Fibroblast of lung (primary cell): ENCODE measurements around the gene DPY30. TPM values are rescaled to one million over a fixed set of nuclear protein-coding genes. Genes with fewer than 3 reads are reported as not detected.
A peak's percentile ranks its signal among the peaks of the same experiment; 100 is the strongest.

ENCODE experiments used
- DNase-seq, 2 donors: peaks; one replicate each; pipeline versions ENCODE4 v3.0.0 to v3.0.0-alpha.2; 2010; ENCODE audit warnings: low read depth in 2 of 2
- H2AFZ ChIP-seq: 2 replicates; pipeline ENCODE4 v1.5.1; 2012; ENCODE audit warnings: low read length, control low read depth, inconsistent platforms
- H3K27ac ChIP-seq: 2 replicates; pipeline ENCODE4 v1.5.1; 2011; ENCODE audit warnings: low read length, control low read depth; ENCODE audit not compliant: insufficient read depth
- H3K27me3 ChIP-seq: 2 replicates; pipeline ENCODE4 v1.5.1; 2011; ENCODE audit warnings: mild to moderate bottlenecking, low read length; ENCODE audit not compliant: control insufficient read depth, insufficient read depth
- H3K36me3 ChIP-seq: 2 replicates; pipeline ENCODE4 v1.5.1; 2011; ENCODE audit warnings: low read length; ENCODE audit not compliant: control insufficient read depth, insufficient read depth
- H3K4me1 ChIP-seq: 2 replicates; pipeline ENCODE4 v1.5.1; 2011; ENCODE audit warnings: low read length; ENCODE audit not compliant: control insufficient read depth, insufficient read depth; ENCODE audit errors: extremely low read depth
- H3K4me2 ChIP-seq: 2 replicates; pipeline ENCODE4 v1.5.1; 2011; ENCODE audit warnings: low read length, control low read depth; ENCODE audit not compliant: insufficient read depth; ENCODE audit errors: extremely low read depth
- H3K4me3 ChIP-seq, 4 experiments: fragments of 200-600 bp in 1 of 4; sonication (generic) in 1 of 4; replicated peaks in 1 of 4; 2 replicates each; pipeline ENCODE4 v1.5.1; 2011 to 2016; ENCODE audit warnings: low read length in 4 of 4, low read depth in 3 of 4, mild to moderate bottlenecking in 3 of 4, control low read depth in 2 of 4, inconsistent platforms in 1 of 4, mixed read lengths in 1 of 4; ENCODE audit not compliant: insufficient read depth in 1 of 4; ENCODE audit errors: control extremely low read depth in 1 of 4
- H3K79me2 ChIP-seq: 2 replicates; pipeline ENCODE4 v1.5.1; 2012; ENCODE audit warnings: mild to moderate bottlenecking, low read length, inconsistent platforms; ENCODE audit not compliant: control insufficient read depth, insufficient read depth
- H3K9ac ChIP-seq: 2 replicates; pipeline ENCODE4 v1.5.1; 2011; ENCODE audit warnings: mild to moderate bottlenecking, low read length, control low read depth; ENCODE audit not compliant: insufficient read depth
- H3K9me3 ChIP-seq: 2 replicates; pipeline ENCODE4 v1.5.1; 2012; ENCODE audit warnings: low read depth, low read length; ENCODE audit not compliant: control insufficient read depth, insufficient read depth
- H4K20me1 ChIP-seq: 2 replicates; pipeline ENCODE4 v1.5.1; 2011; ENCODE audit warnings: low read length; ENCODE audit not compliant: control insufficient read depth, insufficient read depth; ENCODE audit errors: extremely low read depth
- EZH2 ChIP-seq: IDR thresholded peaks from 2 replicates; pipeline ENCODE4 v1.5.1; 2012; ENCODE audit warnings: low read length, control low read depth, mild to moderate bottlenecking; ENCODE audit errors: missing control alignments
- polyA plus RNA-seq, 2 donors: library from polyadenylated mRNA; depleted of rRNA in 1 of 2; stranded (reverse) in 1 of 2; unstranded in 1 of 2; fragments of >200 nt; gene quantifications; 2 replicates each; pipeline ENCODE4 v1.2.1, GENCODE V29; 2011 to 2012; ENCODE audit warnings: missing spikeins in 1 of 2
- total RNA-seq: library from RNA; depleted of rRNA; stranded (reverse); fragments of >200 nt; gene quantifications from 2 replicates; pipeline ENCODE4 v1.2.1, GENCODE V29; 2014
- TF ChIP-seq, protein P1 (sequence below), 2 donors: IDR thresholded peaks in 1 of 2; conservative IDR thresholded peaks in 1 of 2; 1 replicate in 1 of 2; 2 replicates in 1 of 2; pipeline ENCODE4 v1.5.1; 2011 to 2012; ENCODE audit warnings: low read length in 2 of 2, control low read depth in 1 of 2, inconsistent platforms in 1 of 2, low read depth in 1 of 2, mild to moderate bottlenecking in 1 of 2

Gene DPY30
- total and polyA plus RNA-seq, 2 donors (not counting 1 experiment from before 2014, with no cell fraction given), result 50.5 to 126 TPM

DNA sequence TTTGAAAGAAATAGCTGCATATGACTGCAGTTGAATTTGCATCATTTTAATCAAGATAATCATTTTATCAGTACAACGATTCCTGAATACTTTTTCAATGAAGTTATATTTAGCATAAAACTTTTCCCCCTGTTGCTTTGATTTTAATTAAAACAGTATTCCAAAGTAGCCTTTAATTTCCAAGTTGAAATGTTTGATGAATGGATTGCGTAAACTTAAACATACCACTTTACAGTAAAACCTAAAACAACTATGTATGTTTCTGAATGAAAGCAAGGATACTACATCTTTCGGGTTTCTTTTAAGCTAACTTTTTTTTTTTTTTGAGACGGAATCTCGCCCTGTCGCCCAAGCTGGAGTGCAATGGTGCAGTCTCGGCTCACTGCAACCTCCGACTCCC lies 25.1 kb upstream of the DPY30 start:
- TF ChIP-seq EZH2, result no peak
- TF ChIP-seq, protein P1, sequence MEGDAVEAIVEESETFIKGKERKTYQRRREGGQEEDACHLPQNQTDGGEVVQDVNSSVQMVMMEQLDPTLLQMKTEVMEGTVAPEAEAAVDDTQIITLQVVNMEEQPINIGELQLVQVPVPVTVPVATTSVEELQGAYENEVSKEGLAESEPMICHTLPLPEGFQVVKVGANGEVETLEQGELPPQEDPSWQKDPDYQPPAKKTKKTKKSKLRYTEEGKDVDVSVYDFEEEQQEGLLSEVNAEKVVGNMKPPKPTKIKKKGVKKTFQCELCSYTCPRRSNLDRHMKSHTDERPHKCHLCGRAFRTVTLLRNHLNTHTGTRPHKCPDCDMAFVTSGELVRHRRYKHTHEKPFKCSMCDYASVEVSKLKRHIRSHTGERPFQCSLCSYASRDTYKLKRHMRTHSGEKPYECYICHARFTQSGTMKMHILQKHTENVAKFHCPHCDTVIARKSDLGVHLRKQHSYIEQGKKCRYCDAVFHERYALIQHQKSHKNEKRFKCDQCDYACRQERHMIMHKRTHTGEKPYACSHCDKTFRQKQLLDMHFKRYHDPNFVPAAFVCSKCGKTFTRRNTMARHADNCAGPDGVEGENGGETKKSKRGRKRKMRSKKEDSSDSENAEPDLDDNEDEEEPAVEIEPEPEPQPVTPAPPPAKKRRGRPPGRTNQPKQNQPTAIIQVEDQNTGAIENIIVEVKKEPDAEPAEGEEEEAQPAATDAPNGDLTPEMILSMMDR (conservative IDR thresholded peaks at IDR 0.05 in 1 of 2, IDR thresholded peaks at IDR 0.05 in 1 of 2; ENCODE audit: low read depth in 1 of 2, low read length in 2 of 2), result no peak
- DNase-seq, result no peak

DNA sequence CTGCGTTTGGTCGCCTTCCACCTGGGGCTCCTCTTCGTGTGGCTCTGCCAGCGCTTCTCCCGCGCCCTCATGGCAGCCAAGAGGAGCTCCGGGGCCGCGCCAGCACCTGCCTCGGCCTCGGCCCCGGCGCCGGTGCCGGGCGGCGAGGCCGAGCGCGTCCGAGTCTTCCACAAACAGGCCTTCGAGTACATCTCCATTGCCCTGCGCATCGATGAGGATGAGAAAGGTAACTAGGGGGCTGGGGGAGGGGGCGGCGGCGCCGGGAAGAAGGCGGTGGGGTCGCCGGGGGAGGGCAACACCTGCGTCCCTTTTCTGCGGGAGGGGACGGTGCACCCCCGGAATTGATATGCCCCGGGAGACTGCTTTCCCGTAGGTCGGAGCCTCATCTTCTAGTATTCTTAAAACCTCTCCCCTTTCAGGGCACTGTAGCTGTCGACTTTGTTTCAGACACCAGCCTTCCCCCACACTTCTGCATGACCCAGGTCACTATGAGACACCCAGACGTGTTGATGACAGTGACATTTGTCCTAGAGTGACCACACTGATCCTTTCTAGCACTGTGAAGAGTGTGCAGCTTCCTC lies 24.5 kb upstream of the DPY30 start:
- Histone ChIP-seq H4K20me1 (no peaks in the 10 kb centered on the region), H3K27me3 (no peaks in the 10 kb centered on the region), H3K79me2 (peaks cover 1% of the 10 kb centered on the region), H2AFZ (peak overlapping the region; percentile 74), H3K36me3 (no peaks in the 10 kb centered on the region), H3K4me1 (no peaks in the 10 kb centered on the region), H3K9ac (peak overlapping the region; percentile 66), H3K9me3 (no peaks in the 10 kb centered on the region), H3K27ac (no peak overlapping the region), H3K4me2 (peak overlapping the region; percentile 97), H3K4me3 (peak overlapping the region; percentile 66 to 82 (median 78))
- TF ChIP-seq, protein P1 (conservative IDR thresholded peaks at IDR 0.05 in 1 of 2, IDR thresholded peaks at IDR 0.05 in 1 of 2; ENCODE audit: low read depth in 1 of 2, low read length in 2 of 2), result no peak
- no peak for TF ChIP-seq EZH2
- DNase-seq, result peak in 1 of 2 donors; percentile 7

More for the DNA sequence above, 25.1 kb upstream of the DPY30 start:
- H3K9ac ChIP-seq, result no peak overlapping the region
- H3K9me3 ChIP-seq, result no peaks in the 10 kb centered on the region
- no peaks in the 10 kb centered on the region for H4K20me1 ChIP-seq
- H3K4me3 ChIP-seq, result peak overlapping the region; percentile 66 to 82 (median 78)
- H3K4me1 ChIP-seq, result no peaks in the 10 kb centered on the region
- peak overlapping the region; percentile 97 for H3K4me2 ChIP-seq
- peaks cover 1% of the 10 kb centered on the region for H3K79me2 ChIP-seq
- no peaks in the 10 kb centered on the region for H3K36me3 ChIP-seq
- no peaks in the 10 kb centered on the region for H3K27me3 ChIP-seq
- no peak overlapping the region for H3K27ac ChIP-seq
- no peak overlapping the region for H2AFZ ChIP-seq

DNA sequence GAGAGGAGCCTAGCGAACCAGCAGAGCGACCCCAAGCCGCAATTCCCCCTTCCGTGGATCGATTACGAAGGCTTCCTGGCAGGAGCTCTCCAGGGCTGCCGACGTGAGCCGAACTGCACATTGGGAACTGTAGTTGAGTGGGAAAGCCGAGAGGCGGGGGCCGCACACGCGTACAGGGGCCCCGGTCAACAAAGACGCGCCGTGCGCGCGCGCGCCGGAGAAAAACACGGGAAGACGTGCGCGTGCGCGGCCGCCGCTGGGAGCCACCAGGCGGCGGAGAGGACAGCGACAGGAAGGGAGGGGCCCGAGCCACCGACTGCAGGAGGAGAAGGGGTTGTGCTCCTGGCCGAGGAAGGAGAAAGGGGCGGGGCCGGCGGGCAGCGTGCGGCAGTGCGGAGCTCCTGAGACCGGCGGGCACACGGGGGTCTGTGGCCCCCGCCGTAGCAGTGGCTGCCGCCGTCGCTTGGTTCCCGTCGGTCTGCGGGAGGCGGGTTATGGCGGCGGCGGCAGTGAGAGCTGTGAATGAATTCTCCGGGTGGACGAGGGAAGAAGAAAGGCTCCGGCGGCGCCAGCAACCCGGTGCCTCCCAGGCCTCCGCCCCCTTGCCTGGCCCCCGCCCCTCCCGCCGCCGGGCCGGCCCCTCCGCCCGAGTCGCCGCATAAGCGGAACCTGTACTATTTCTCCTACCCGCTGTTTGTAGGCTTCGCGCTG lies 23.9 kb upstream of the DPY30 start, which contains the start of gene SPAST:
TSS of gene SPAST (plus strand) at position 247 of the 711 bp plus-strand sequence. CDS start at position 523, 276 bp downstream.
- H3K9me3 ChIP-seq, result no peaks in the 10 kb centered on the region
- H3K4me3 ChIP-seq, result peak within 1 kb of the TSS; percentile 66 to 82 (median 80)
- TF ChIP-seq, protein P1 (conservative IDR thresholded peaks at IDR 0.05 in 1 of 2, IDR thresholded peaks at IDR 0.05 in 1 of 2; ENCODE audit: low read depth in 1 of 2, low read length in 2 of 2), result peak; percentile 20 to 31
- no peak for TF ChIP-seq EZH2
- peak within 1 kb of the TSS; percentile 66 for H3K9ac ChIP-seq
- no peaks in the 10 kb centered on the region for H4K20me1 ChIP-seq
- peaks cover 1% of the 10 kb centered on the region for H3K79me2 ChIP-seq
- peak; percentile 96 for DNase-seq
- no peaks in the 10 kb centered on the region for H3K27me3 ChIP-seq
- H3K4me2 ChIP-seq, result peak within 1 kb of the TSS; percentile 97
- no peaks in the 10 kb centered on the region for H3K4me1 ChIP-seq
- peak within 1 kb of the TSS; percentile 86 for H2AFZ ChIP-seq
- no peaks in the 10 kb centered on the region for H3K36me3 ChIP-seq
- peak within 1 kb of the TSS; percentile 60 for H3K27ac ChIP-seq
